Lower leg skin (tissue), 4 donors: ENCODE measurements around the gene CACNA1D. TPM values are rescaled to one million over a fixed set of nuclear protein-coding genes. Genes with fewer than 3 reads are reported as not detected.

ENCODE experiments used
- DNase-seq, 2 donors: peaks; one replicate each; pipeline ENCODE4 v3.0.0-alpha.2; 2019; ENCODE audit warnings: low spot score in 2 of 2
- H3K4me3 ChIP-seq: fragments of 200-600 bp; sonication (generic); 2 replicates; pipeline ENCODE4 v1.5.1; 2017; ENCODE audit warnings: mild to moderate bottlenecking, low read depth; ENCODE audit not compliant: poor library complexity, severe bottlenecking
- CTCF ChIP-seq, 3 donors: fragments of 450-650 bp; IDR thresholded peaks; one replicate each; pipeline ENCODE4 v1.5.1; 2016; ENCODE audit warnings: antibody characterized with exemption in 3 of 3, mild to moderate bottlenecking in 3 of 3, moderate library complexity in 2 of 3
- POLR2A ChIP-seq, 2 donors: fragments of 450-650 bp; IDR thresholded peaks; one replicate each; pipeline ENCODE4 v1.6.1; 2016 to 2017; ENCODE audit warnings: antibody characterized with exemption in 2 of 2, mild to moderate bottlenecking in 1 of 2, moderate library complexity in 1 of 2
- WGBS, 2 donors: methylation state at CpG; one replicate each; pipeline ENCODE4 v1.1.5; 2018; 5-methylcytosine and 5-hydroxymethylcytosine counted together
- intact Hi-C: fragments of 100-400 bp; cut with DNase I; formaldehyde crosslinking; loops from one replicate; pipeline ENCODE4 v1.15.0; 2023; ENCODE audit warnings: low total_unique reads
- total RNA-seq, 4 donors: library from RNA; depleted of rRNA; stranded (reverse); fragments of >200 nt; gene quantifications; one replicate each; pipeline ENCODE4 v1.1.0, GENCODE V29; 2016

CACNA1D gene
- total RNA-seq, 4 donors from 2014 or later: 2.4 to 12.5 (median 5.6) TPM

GRCh38 chr3:53744351-53744750 lies 249.9 kb downstream of the CACNA1D start:
- intact Hi-C loops: no loop called here
- WGBS, 2 donors: 48 to 49% methylated on average over 8 of the region's 8 CpGs
- H3K4me3 ChIP-seq: no peak overlapping the region
- no peak for TF ChIP-seq CTCF (IDR thresholded peaks at IDR 0.05)
- no peak for TF ChIP-seq POLR2A (IDR thresholded peaks at IDR 0.05)
- DNase-seq: no peak

GRCh38 chr3:53747559-53747958 lies 253.1 kb downstream of the CACNA1D start:
- no peak for DNase-seq
- H3K4me3 ChIP-seq: no peak overlapping the region
- no peak for TF ChIP-seq POLR2A (IDR thresholded peaks at IDR 0.05)
- TF ChIP-seq CTCF (IDR thresholded peaks at IDR 0.05): no peak
- intact Hi-C loops: no loop called here
- 89 to 98% methylated on average over 4 of the region's 4 CpGs for WGBS, 2 donors

- 78 to 82% methylated on average over 8 of the region's 8 CpGs for WGBS, 2 donors
- no peak for DNase-seq
- H3K4me3 ChIP-seq: no peak overlapping the region
- TF ChIP-seq POLR2A (IDR thresholded peaks at IDR 0.05) (no peak), CTCF (IDR thresholded peaks at IDR 0.05) (no peak)
- intact Hi-C loops: no loop called here
These were observed 254.3 kb downstream of the CACNA1D start for GRCh38 chr3:53748512-53749271.

- 69 to 93% methylated on average over 5 of the region's 5 CpGs for WGBS, 2 donors
- no peak for TF ChIP-seq CTCF (IDR thresholded peaks at IDR 0.05)
- no peak for TF ChIP-seq POLR2A (IDR thresholded peaks at IDR 0.05)
- DNase-seq: no peak
- H3K4me3 ChIP-seq: no peak overlapping the region
- intact Hi-C loops: no loop called here
These were observed 255.0 kb downstream of the CACNA1D start for GRCh38 chr3:53749448-53749847.

- no peak for TF ChIP-seq CTCF (IDR thresholded peaks at IDR 0.05)
- TF ChIP-seq POLR2A (IDR thresholded peaks at IDR 0.05): no peak
- no peak overlapping the region for H3K4me3 ChIP-seq
- DNase-seq: no peak
- intact Hi-C loops: no loop called here
- 84 to 90% methylated on average over 17 of the region's 17 CpGs for WGBS, 2 donors
These were observed 256.1 kb downstream of the CACNA1D start for GRCh38 chr3:53750253-53751210.
